Smooth muscle cell (in vitro differentiated cells): ENCODE data around the gene OSBPL1A. TPM values are rescaled to one million over a fixed set of nuclear protein-coding genes. Genes with fewer than 3 reads are reported as not detected.

Source experiments
- DNase-seq: peaks from one replicate; lab custom pipeline; 2025; ENCODE audit not compliant: unreplicated experiment; lab: John Stamatoyannopoulos, UW
- H2AFZ ChIP-seq: fragments of 200-600 bp; sonication (generic); 2 replicates; pipeline ENCODE4 v1.6.0; 2016; ENCODE audit warnings: antibody characterized with exemption, low read depth, mild to moderate bottlenecking
- H3F3A ChIP-seq: fragments of 200-600 bp; sonication (generic); 2 replicates; pipeline ENCODE4 v1.6.0; 2017; ENCODE audit warnings: antibody characterized with exemption, low read depth
- H3K27ac ChIP-seq: fragments of 200-600 bp; sonication (generic); 2 replicates; pipeline ENCODE4 v1.5.1; 2016; ENCODE audit warnings: low read depth, mild to moderate bottlenecking
- H3K27me3 ChIP-seq: fragments of 200-600 bp; sonication (generic); 2 replicates; pipeline ENCODE4 v1.6.1; 2016; ENCODE audit warnings: low read depth, mild to moderate bottlenecking
- H3K36me3 ChIP-seq: fragments of 200-600 bp; sonication (generic); 2 replicates; pipeline ENCODE4 v1.5.1; 2016; ENCODE audit warnings: low read depth
- H3K4me1 ChIP-seq: fragments of 200-600 bp; sonication (generic); 2 replicates; pipeline ENCODE4 v1.5.1; 2016; ENCODE audit warnings: low read depth
- H3K4me2 ChIP-seq: fragments of 200-600 bp; sonication (generic); 2 replicates; pipeline ENCODE4 v1.6.0; 2016; ENCODE audit warnings: mild to moderate bottlenecking
- H3K4me3 ChIP-seq: fragments of 200-600 bp; sonication (generic); 2 replicates; pipeline ENCODE4 v1.5.1; 2016; ENCODE audit warnings: mild to moderate bottlenecking
- H3K79me2 ChIP-seq: fragments of 200-600 bp; sonication (generic); 2 replicates; pipeline ENCODE4 v1.6.0; 2016; ENCODE audit warnings: low read depth, mild to moderate bottlenecking
- H3K9ac ChIP-seq: fragments of 200-600 bp; sonication (generic); 2 replicates; pipeline ENCODE4 v1.6.0; 2016; ENCODE audit warnings: low read depth
- H3K9me3 ChIP-seq: fragments of 200-600 bp; sonication (generic); replicated peaks from 2 replicates; pipeline ENCODE4 v1.5.1; 2016; ENCODE audit warnings: low read depth
- H4K20me1 ChIP-seq: fragments of 200-600 bp; sonication (generic); 2 replicates; pipeline ENCODE4 v1.6.0; 2016; ENCODE audit warnings: low read depth
- WGBS: methylation state at CpG from one replicate; pipeline ENCODE4 v1.1.7; 2016; ENCODE audit warnings: low lambda C conversion rate; 5-methylcytosine and 5-hydroxymethylcytosine counted together
- polyA plus RNA-seq: library from polyadenylated mRNA; unstranded; fragments of >200 nt; fragmentation: Nextera tagmentation; extraction: Ambion mirVana; gene quantifications from 2 replicates; pipeline ENCODE4 v1.2.1, GENCODE V29; 2016
- total RNA-seq: library from RNA; depleted of rRNA; stranded (reverse); fragments of >200 nt; gene quantifications from 2 replicates; pipeline ENCODE4 v1.2.3, GENCODE V29; 2014
- TF ChIP-seq, protein P1 (sequence below): fragments of 200-600 bp; sonication (generic); IDR thresholded peaks from 2 replicates; pipeline ENCODE4 v1.5.1; 2017; ENCODE audit warnings: borderline replicate concordance, mild to moderate bottlenecking, antibody characterized with exemption; ENCODE audit not compliant: insufficient read depth, poor library complexity, severe bottlenecking

The OSBPL1A gene
- total and polyA plus RNA-seq, 2 experiments from 2014 or later, result 15.3 to 23.4 TPM

DNA sequence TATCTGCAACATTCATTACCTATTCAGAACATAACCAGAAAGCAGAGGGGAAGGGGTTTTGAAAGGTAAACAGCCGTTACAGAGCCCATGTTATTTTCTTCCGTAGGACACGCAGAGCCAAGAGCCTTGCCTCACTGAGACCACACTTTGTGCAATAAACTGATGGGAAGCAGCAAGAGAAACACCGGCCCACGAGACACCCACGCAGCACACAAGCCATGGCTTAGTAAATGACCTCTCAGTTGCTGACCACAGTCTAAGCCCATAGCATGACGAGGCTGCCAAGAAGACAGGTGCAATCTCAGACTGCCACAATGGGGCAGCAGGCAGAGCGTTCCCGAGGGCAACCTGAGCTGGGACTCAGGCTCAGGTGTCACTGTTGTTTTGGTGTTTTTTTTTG lies 199.2 kb downstream of the OSBPL1A start:
- Histone ChIP-seq H3K9me3 (no peaks in the 10 kb centered on the region), H3K4me1 (no peaks in the 10 kb centered on the region), H4K20me1 (no peaks in the 10 kb centered on the region), H3K27ac (no peak overlapping the region), H3K36me3 (no peaks in the 10 kb centered on the region), H3K9ac (no peak overlapping the region), H3K27me3 (no peaks in the 10 kb centered on the region), H3F3A (no peaks in the 10 kb centered on the region), H2AFZ (no peak overlapping the region), H3K4me2 (no peak overlapping the region), H3K4me3 (no peak overlapping the region), H3K79me2 (no peaks in the 10 kb centered on the region)
- TF ChIP-seq, protein P1, sequence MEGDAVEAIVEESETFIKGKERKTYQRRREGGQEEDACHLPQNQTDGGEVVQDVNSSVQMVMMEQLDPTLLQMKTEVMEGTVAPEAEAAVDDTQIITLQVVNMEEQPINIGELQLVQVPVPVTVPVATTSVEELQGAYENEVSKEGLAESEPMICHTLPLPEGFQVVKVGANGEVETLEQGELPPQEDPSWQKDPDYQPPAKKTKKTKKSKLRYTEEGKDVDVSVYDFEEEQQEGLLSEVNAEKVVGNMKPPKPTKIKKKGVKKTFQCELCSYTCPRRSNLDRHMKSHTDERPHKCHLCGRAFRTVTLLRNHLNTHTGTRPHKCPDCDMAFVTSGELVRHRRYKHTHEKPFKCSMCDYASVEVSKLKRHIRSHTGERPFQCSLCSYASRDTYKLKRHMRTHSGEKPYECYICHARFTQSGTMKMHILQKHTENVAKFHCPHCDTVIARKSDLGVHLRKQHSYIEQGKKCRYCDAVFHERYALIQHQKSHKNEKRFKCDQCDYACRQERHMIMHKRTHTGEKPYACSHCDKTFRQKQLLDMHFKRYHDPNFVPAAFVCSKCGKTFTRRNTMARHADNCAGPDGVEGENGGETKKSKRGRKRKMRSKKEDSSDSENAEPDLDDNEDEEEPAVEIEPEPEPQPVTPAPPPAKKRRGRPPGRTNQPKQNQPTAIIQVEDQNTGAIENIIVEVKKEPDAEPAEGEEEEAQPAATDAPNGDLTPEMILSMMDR, result no peak
- no peak for DNase-seq
- WGBS, result 84% methylated on average over 9 of the region's 9 CpGs

DNA sequence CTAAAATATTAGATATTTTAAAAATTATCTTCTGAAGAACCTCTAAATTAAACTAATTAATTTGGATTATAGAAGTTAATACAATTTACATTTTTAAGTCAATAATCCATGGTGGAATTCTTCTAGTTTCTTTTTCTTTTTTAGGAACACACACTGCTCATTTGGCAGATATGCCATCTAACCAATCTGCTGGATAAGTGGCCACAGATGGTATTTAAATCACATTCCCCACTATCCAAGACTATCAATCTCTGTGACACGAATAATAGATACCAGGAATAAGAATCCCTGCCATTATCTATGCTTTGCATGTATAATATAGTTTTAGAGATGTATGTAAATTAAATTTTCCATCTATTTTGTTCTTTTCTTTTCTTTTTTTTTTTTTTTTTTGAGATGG lies 200.2 kb downstream of the OSBPL1A start:
- no peak overlapping the region for H3K4me2 ChIP-seq
- H3K36me3 ChIP-seq, result no peaks in the 10 kb centered on the region
- no peak overlapping the region for H3K4me3 ChIP-seq
- H3F3A ChIP-seq, result no peaks in the 10 kb centered on the region
- no peaks in the 10 kb centered on the region for H4K20me1 ChIP-seq
- TF ChIP-seq, protein P1, result no peak
- no peak for DNase-seq
- H3K27ac ChIP-seq, result no peak overlapping the region
- 100% methylated on average over 1 of the region's 1 CpG for WGBS
- H3K79me2 ChIP-seq, result no peaks in the 10 kb centered on the region
- H2AFZ ChIP-seq, result no peak overlapping the region
- H3K27me3 ChIP-seq, result no peaks in the 10 kb centered on the region
- H3K9me3 ChIP-seq, result no peaks in the 10 kb centered on the region
- no peak overlapping the region for H3K9ac ChIP-seq
- H3K4me1 ChIP-seq, result no peaks in the 10 kb centered on the region

- H3K4me3 ChIP-seq, result no peak overlapping the region
- no peak overlapping the region for H2AFZ ChIP-seq
- H3F3A ChIP-seq, result no peaks in the 10 kb centered on the region
- WGBS, result 97% methylated on average over 4 of the region's 4 CpGs
- no peaks in the 10 kb centered on the region for H4K20me1 ChIP-seq
- H3K9me3 ChIP-seq, result no peaks in the 10 kb centered on the region
- H3K79me2 ChIP-seq, result no peaks in the 10 kb centered on the region
- no peak overlapping the region for H3K4me2 ChIP-seq
- no peaks in the 10 kb centered on the region for H3K4me1 ChIP-seq
- no peaks in the 10 kb centered on the region for H3K27me3 ChIP-seq
- no peak overlapping the region for H3K9ac ChIP-seq
- DNase-seq, result no peak
- TF ChIP-seq, protein P1, result no peak
- H3K36me3 ChIP-seq, result no peaks in the 10 kb centered on the region
- no peak overlapping the region for H3K27ac ChIP-seq
Measured at GRCh38 chr18:24196764-24197163, 200.9 kb downstream of the OSBPL1A start.

DNA sequence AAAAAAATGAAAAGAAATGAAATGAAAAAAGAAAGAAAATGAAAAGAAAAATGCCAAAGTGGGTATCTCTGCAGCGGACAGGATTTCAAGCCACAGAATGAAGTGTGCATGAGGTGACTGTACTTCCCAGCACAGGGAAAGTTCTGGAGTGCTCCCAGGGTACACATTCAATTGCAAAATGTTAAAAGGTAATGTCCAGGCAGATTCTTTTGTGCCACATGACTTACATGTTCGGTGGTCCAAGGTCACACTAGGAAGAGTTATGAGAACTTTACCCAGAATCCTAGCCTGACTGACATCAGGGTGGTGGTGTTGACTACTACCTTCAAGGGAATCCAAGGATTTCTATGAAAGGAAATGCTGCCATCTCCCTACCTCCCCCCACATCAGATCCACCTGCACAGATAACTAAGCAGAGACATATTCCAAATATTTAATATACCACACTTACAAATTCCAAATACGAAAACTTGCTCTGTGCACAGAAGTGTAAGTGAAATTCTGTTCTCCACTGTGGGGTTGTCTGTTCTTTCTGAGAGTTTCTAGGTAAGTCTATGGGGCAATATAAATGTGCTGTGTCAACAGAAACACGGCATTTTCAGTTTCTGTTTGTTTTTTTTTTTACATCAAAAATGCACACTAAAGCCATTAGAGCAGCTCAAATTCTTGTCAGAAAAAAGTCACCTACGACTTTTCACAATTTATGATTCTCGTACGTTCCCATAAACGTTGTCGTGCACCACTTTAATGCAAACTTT lies 202.1 kb downstream of the OSBPL1A start:
- H3F3A ChIP-seq, result no peaks in the 10 kb centered on the region
- DNase-seq, result no peak

More for the DNA sequence above, 202.1 kb downstream of the OSBPL1A start:
- Histone ChIP-seq H3K27ac (no peak overlapping the region), H3K9me3 (no peaks in the 10 kb centered on the region), H2AFZ (no peak overlapping the region), H3K4me3 (no peak overlapping the region), H3K9ac (no peak overlapping the region), H3K36me3 (no peaks in the 10 kb centered on the region), H3K4me1 (no peaks in the 10 kb centered on the region), H3K4me2 (no peak overlapping the region), H4K20me1 (no peaks in the 10 kb centered on the region), H3K27me3 (no peaks in the 10 kb centered on the region), H3K79me2 (no peaks in the 10 kb centered on the region)
- WGBS, result 97% methylated on average over 9 of the region's 9 CpGs
- TF ChIP-seq, protein P1, result no peak
